Keratinocyte (primary cell): ENCODE results near the gene SMIM32. TPM values are rescaled to one million over a fixed set of nuclear protein-coding genes. Genes with fewer than 3 reads are reported as not detected.
A peak's percentile ranks its signal among the peaks of the same experiment; 100 is the strongest.

Source experiments
- DNase-seq: peaks from one replicate; pipeline ENCODE4 v3.0.0-alpha.2; 2011; ENCODE audit warnings: low read depth, missing footprints, low spot score
- FAIRE-seq: peaks from 2 replicates; lab custom pipeline; 2011; peaks lifted over from hg19 to GRCh38; lab: Jason Lieb, UNC
- H2AFZ ChIP-seq: 2 replicates; pipeline ENCODE4 v1.6.0; 2012; ENCODE audit warnings: low read length, control low read depth, inconsistent platforms; ENCODE audit not compliant: control insufficient read depth
- H3K27ac ChIP-seq: 2 replicates; pipeline ENCODE4 v1.5.1; 2011; ENCODE audit warnings: low read length; ENCODE audit not compliant: control insufficient read depth, insufficient read depth
- H3K27me3 ChIP-seq: 3 replicates; pipeline ENCODE4 v1.6.0; 2011; ENCODE audit warnings: low read length; ENCODE audit not compliant: control insufficient read depth, insufficient read depth; ENCODE audit errors: extremely low read depth
- H3K36me3 ChIP-seq, 2 experiments: 2 replicates in 1 of 2; 3 replicates in 1 of 2; pipeline ENCODE4 v1.5.1; 2011; ENCODE audit warnings: low read length in 2 of 2, mild to moderate bottlenecking in 1 of 2; ENCODE audit not compliant: control insufficient read depth in 2 of 2, insufficient read depth in 2 of 2; ENCODE audit errors: extremely low read depth in 1 of 2
- H3K4me1 ChIP-seq: 3 replicates; pipeline ENCODE4 v1.5.1; 2011; ENCODE audit warnings: low read length; ENCODE audit not compliant: control insufficient read depth, insufficient read depth; ENCODE audit errors: extremely low read depth
- H3K4me2 ChIP-seq: 3 replicates; pipeline ENCODE4 v1.6.0; 2011; ENCODE audit warnings: low read depth, low read length; ENCODE audit not compliant: control insufficient read depth, insufficient read depth; ENCODE audit errors: extremely low read depth
- H3K4me3 ChIP-seq, 3 experiments: fragments of 200-600 bp in 1 of 3; sonication (generic) in 1 of 3; 2 replicates in 2 of 3; 3 replicates in 1 of 3; pipeline ENCODE4 v1.5.1; 2011 to 2016; ENCODE audit warnings: low read length in 3 of 3, mild to moderate bottlenecking in 3 of 3, control low read depth in 2 of 3, inconsistent platforms in 1 of 3, low read depth in 1 of 3, mixed read lengths in 1 of 3, mixed run types in 1 of 3, moderate library complexity in 1 of 3; ENCODE audit not compliant: control insufficient read depth in 2 of 3, insufficient read depth in 2 of 3; ENCODE audit errors: extremely low read depth in 1 of 3
- H3K79me2 ChIP-seq: 2 replicates; pipeline ENCODE4 v1.6.0; 2012; ENCODE audit warnings: low read length; ENCODE audit not compliant: control insufficient read depth, insufficient read depth
- H3K9ac ChIP-seq: 3 replicates; pipeline ENCODE4 v1.6.0; 2011; ENCODE audit warnings: low read length; ENCODE audit not compliant: control insufficient read depth, insufficient read depth; ENCODE audit errors: extremely low read depth
- H3K9me1 ChIP-seq: 3 replicates; pipeline ENCODE4 v1.6.0; 2011; ENCODE audit warnings: low read length; ENCODE audit not compliant: control insufficient read depth, insufficient read depth; ENCODE audit errors: extremely low read depth
- H3K9me3 ChIP-seq: 2 replicates; pipeline ENCODE4 v1.5.1; 2012; ENCODE audit warnings: low read depth, low read length; ENCODE audit not compliant: control insufficient read depth
- H4K20me1 ChIP-seq: 3 replicates; pipeline ENCODE4 v1.6.0; 2011; ENCODE audit warnings: low read length; ENCODE audit not compliant: control insufficient read depth, insufficient read depth; ENCODE audit errors: extremely low read depth
- EZH2 ChIP-seq: IDR thresholded peaks from one replicate; pipeline ENCODE4 v1.6.1; 2012; ENCODE audit warnings: inconsistent platforms, mild to moderate bottlenecking, low read length, moderate library complexity
- dilution Hi-C: fragments of 300-500 bp; cut with MboI; formaldehyde crosslinking; loops from one replicate; pipeline ENCODE4 v1.7.0; 2020; ENCODE audit warnings: low sequenced_read_pairs; ENCODE audit not compliant: extremely low pct_ligation_motif_present
- polyA plus RNA-seq, 5 experiments: library from polyadenylated mRNA; depleted of rRNA in 3 of 5; stranded (reverse) in 3 of 5; stranded (forward) in 1 of 5; unstranded in 1 of 5; fragments of >200 nt; gene quantifications; 1 replicate in 1 of 5; 2 replicates in 3 of 5; 3 replicates in 1 of 5; pipeline versions ENCODE4 v1.2.1 to v1.2.3, GENCODE V29; 2011 to 2012; ENCODE audit warnings: missing spikeins in 2 of 5, low read depth in 1 of 5, low replicate concordance in 1 of 5
- TF ChIP-seq, protein P1 (sequence below), 3 experiments: IDR thresholded peaks in 1 of 3; conservative IDR thresholded peaks in 1 of 3; optimal IDR thresholded peaks in 1 of 3; 2 replicates in 2 of 3; 3 replicates in 1 of 3; pipeline versions ENCODE3 to v1.5.1; 2011; ENCODE audit warnings: low read length in 3 of 3, mild to moderate bottlenecking in 3 of 3, moderate library complexity in 2 of 3, control low read depth in 1 of 3, inconsistent platforms in 1 of 3; ENCODE audit not compliant: insufficient read depth in 2 of 3; ENCODE audit errors: extremely low read depth in 1 of 3

Gene SMIM32
- polyA plus RNA-seq, 1 donor (not counting 4 experiments of a cell fraction or from before 2014, with no cell fraction given): not detected

DNA sequence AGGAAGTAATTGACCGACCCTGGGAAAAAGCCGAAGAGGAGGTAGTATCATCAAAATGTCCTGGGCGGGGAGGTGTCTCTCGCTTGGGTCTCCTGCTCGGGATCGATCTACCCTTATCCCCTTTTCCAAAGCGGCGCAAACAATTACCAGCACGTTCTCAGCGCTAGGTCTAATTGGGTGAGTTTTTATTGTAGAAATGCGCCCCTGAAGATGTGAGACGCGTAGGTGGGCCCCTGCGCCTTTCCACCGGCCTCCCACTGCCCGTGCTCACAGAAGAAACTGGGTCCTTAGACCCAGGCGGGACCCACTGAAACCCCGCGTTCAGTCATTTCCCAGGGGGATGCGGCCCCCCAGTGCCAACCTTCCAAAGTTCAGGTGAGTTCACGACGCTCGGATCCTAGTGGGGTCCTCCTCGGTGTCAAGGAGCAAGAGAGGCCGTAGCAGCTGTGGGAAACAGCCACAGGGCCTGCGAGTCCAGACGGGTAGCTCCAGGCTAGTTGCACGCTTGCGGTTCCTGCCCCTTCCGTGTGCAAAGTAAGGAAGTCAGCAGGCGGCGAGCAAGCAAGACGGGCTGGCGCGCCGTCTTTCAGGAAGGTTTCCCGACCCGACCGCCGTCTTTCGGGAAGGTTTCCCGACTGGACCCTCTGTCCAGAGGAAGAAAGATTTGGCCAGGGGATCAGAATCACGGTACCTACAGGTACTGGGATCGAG, 1.5 kb downstream of the SMIM32 start:
- DNase-seq: no peak
- no peak for FAIRE-seq
- no peak overlapping the region for H2AFZ ChIP-seq
- H3K4me2 ChIP-seq: peak overlapping the region; percentile 85
- TF ChIP-seq, protein P1, sequence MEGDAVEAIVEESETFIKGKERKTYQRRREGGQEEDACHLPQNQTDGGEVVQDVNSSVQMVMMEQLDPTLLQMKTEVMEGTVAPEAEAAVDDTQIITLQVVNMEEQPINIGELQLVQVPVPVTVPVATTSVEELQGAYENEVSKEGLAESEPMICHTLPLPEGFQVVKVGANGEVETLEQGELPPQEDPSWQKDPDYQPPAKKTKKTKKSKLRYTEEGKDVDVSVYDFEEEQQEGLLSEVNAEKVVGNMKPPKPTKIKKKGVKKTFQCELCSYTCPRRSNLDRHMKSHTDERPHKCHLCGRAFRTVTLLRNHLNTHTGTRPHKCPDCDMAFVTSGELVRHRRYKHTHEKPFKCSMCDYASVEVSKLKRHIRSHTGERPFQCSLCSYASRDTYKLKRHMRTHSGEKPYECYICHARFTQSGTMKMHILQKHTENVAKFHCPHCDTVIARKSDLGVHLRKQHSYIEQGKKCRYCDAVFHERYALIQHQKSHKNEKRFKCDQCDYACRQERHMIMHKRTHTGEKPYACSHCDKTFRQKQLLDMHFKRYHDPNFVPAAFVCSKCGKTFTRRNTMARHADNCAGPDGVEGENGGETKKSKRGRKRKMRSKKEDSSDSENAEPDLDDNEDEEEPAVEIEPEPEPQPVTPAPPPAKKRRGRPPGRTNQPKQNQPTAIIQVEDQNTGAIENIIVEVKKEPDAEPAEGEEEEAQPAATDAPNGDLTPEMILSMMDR (optimal IDR thresholded peaks at IDR 0.05 in 1 of 3, IDR thresholded peaks at IDR 0.05 in 1 of 3, conservative IDR thresholded peaks at IDR 0.05 in 1 of 3; ENCODE audit: extremely low read depth in 1 of 3, insufficient read depth in 2 of 3, low read length in 3 of 3): no peak
- no peak for TF ChIP-seq EZH2
- H3K9ac ChIP-seq: peak overlapping the region; percentile 4
- no peaks in the 10 kb centered on the region for H3K9me1 ChIP-seq
- H3K36me3 ChIP-seq: peaks cover 0 to 8% of the 10 kb centered on the region in 2 experiments
- no peaks in the 10 kb centered on the region for H3K79me2 ChIP-seq
- H3K4me1 ChIP-seq: peaks cover 17% of the 10 kb centered on the region
- peak overlapping the region in 2 of 3 experiments; percentile 48 to 63 for H3K4me3 ChIP-seq
- H3K27me3 ChIP-seq: peaks cover 37% of the 10 kb centered on the region
- H4K20me1 ChIP-seq: peaks cover 6% of the 10 kb centered on the region
- no peaks in the 10 kb centered on the region for H3K9me3 ChIP-seq
- H3K27ac ChIP-seq: no peak overlapping the region
- dilution Hi-C loops: no loop called here

DNA sequence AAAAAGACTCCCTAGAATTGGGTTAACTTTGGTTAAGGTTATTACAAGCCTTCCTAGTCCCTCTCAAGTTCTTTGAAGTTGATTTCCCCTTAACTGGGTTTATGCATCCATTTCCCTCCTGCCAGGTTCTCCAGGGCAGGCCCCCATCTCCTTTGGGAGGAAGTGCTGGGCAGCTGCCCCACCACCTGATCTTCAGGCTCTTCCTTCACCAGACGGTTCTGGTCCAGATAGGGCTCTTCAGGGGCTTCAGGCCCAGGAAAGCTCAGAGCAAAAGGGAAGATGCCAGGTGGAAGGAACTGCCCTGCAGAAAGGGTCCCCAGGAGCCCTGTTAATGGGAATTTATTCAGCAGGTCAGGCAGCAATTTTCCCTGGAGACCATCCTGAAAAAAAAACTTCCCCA, 2.1 kb downstream of the SMIM32 start:
- Histone ChIP-seq H3K4me3 (no peak overlapping the region), H3K4me2 (no peak overlapping the region), H3K36me3 (peaks cover 0 to 8% of the 10 kb centered on the region in 2 experiments), H3K9me3 (no peaks in the 10 kb centered on the region), H3K9me1 (no peaks in the 10 kb centered on the region), H3K27ac (no peak overlapping the region), H2AFZ (no peak overlapping the region), H3K27me3 (peaks cover 37% of the 10 kb centered on the region), H4K20me1 (peaks cover 6% of the 10 kb centered on the region), H3K9ac (no peak overlapping the region), H3K79me2 (no peaks in the 10 kb centered on the region), H3K4me1 (peaks cover 17% of the 10 kb centered on the region)
- DNase-seq: no peak
- TF ChIP-seq EZH2: no peak
- TF ChIP-seq, protein P1 (optimal IDR thresholded peaks at IDR 0.05 in 1 of 3, IDR thresholded peaks at IDR 0.05 in 1 of 3, conservative IDR thresholded peaks at IDR 0.05 in 1 of 3; ENCODE audit: extremely low read depth in 1 of 3, insufficient read depth in 2 of 3, low read length in 3 of 3): no peak
- dilution Hi-C loops: no loop called here
- FAIRE-seq: no peak
